PC-9 (cell line): ENCODE results near the gene EVI5. TPM values are rescaled to one million over a fixed set of nuclear protein-coding genes. Genes with fewer than 3 reads are reported as not detected.

Experiments used
- BruUV-seq: library from RNA; stranded (reverse); fragments of 400-500 nt; replicated peaks from 2 replicates; lab custom pipeline; 2021; lab: Mats Ljungman, UMichigan
- CTCF ChIA-PET: fragments of 300-600 bp; sonication (Branson Sonifier 250); formaldehyde crosslinking; loops from one replicate; lab custom pipeline; 2022; ENCODE audit warnings: antibody characterized with exemption; lab: Charles Lee
- POLR2A ChIA-PET: fragments of 300-600 bp; sonication (Branson Sonifier 250); formaldehyde crosslinking; loops from one replicate; lab custom pipeline; 2022; ENCODE audit warnings: antibody characterized with exemption; ENCODE audit not compliant: unreplicated experiment; lab: Charles Lee
- DNase-seq, 2 experiments: peaks; one replicate each; pipeline versions ENCODE4 v3.0.0 to v3.0.0-alpha.2; 2015 to 2022; ENCODE audit warnings: mixed read lengths in 1 of 2
- H2AFZ ChIP-seq: fragments of 200-600 bp; sonication (generic); 2 replicates; pipeline ENCODE4 v1.8.1; 2017; ENCODE audit warnings: antibody characterized with exemption
- H3F3A ChIP-seq: fragments of 200-600 bp; sonication (generic); 2 replicates; pipeline ENCODE4 v1.8.1; 2017; ENCODE audit warnings: antibody characterized with exemption, mild to moderate bottlenecking, low read depth; ENCODE audit not compliant: insufficient read depth
- H3K27ac ChIP-seq: fragments of 200-600 bp; sonication (generic); 2 replicates; pipeline ENCODE4 v1.6.1; 2016; ENCODE audit warnings: mixed run types
- H3K27me3 ChIP-seq: fragments of 200-600 bp; sonication (generic); 2 replicates; pipeline ENCODE4 v1.6.1; 2016; ENCODE audit warnings: low read depth, mixed run types; ENCODE audit not compliant: insufficient read depth
- H3K36me3 ChIP-seq: fragments of 200-600 bp; sonication (generic); 2 replicates; pipeline ENCODE4 v1.6.1; 2016; ENCODE audit warnings: low read depth, mixed run types
- H3K4me1 ChIP-seq: fragments of 200-600 bp; sonication (generic); replicated peaks from 2 replicates; pipeline ENCODE4 v1.6.1; 2016; ENCODE audit warnings: mixed run types; ENCODE audit not compliant: insufficient read depth
- H3K4me2 ChIP-seq: fragments of 200-600 bp; sonication (generic); 2 replicates; pipeline ENCODE4 v1.6.1; 2017; ENCODE audit warnings: mixed run types
- H3K4me3 ChIP-seq: fragments of 200-600 bp; sonication (generic); 2 replicates; pipeline ENCODE4 v1.6.1; 2016; ENCODE audit warnings: mixed run types
- H3K79me2 ChIP-seq: fragments of 200-600 bp; sonication (generic); 2 replicates; pipeline ENCODE4 v1.6.1; 2017; ENCODE audit warnings: low read depth, mixed run types
- H3K9me2 ChIP-seq: fragments of 200-600 bp; sonication (generic); 2 replicates; pipeline ENCODE4 v1.8.1; 2017; ENCODE audit warnings: mild to moderate bottlenecking; ENCODE audit not compliant: insufficient read depth
- H3K9me3 ChIP-seq: fragments of 200-600 bp; sonication (generic); 2 replicates; pipeline ENCODE4 v1.8.1; 2016; ENCODE audit warnings: low read depth; ENCODE audit not compliant: insufficient read depth
- H4K20me1 ChIP-seq: fragments of 200-600 bp; sonication (generic); 2 replicates; pipeline ENCODE4 v1.8.1; 2017; ENCODE audit not compliant: insufficient read depth
- EZH2 ChIP-seq: fragments of 200-600 bp; sonication (generic); IDR thresholded peaks from 2 replicates; pipeline ENCODE4 v1.8.0; 2017; ENCODE audit warnings: antibody characterized with exemption, low read depth
- intact Hi-C: fragments of 100-400 bp; cut with micrococcal nuclease; formaldehyde crosslinking; loops from one replicate; pipeline ENCODE4 v1.10.0; 2022; ENCODE audit not compliant: unreplicated experiment
- total RNA-seq: library from RNA; stranded (reverse); gene quantifications from 2 replicates; pipeline ENCODE4 v1.2.3, GENCODE V29; 2021
- TF ChIP-seq, protein P1 (sequence below): fragments of 200-600 bp; sonication (generic); conservative IDR thresholded peaks from 2 replicates; pipeline ENCODE4 v1.6.1; 2017; ENCODE audit warnings: mixed run types, antibody characterized with exemption, mild to moderate bottlenecking, moderate library complexity

Gene EVI5
- total RNA-seq, 1 experiment from 2014 or later, result 32.0 TPM

- Histone ChIP-seq H3F3A (no peaks in the 10 kb centered on the region), H4K20me1 (no peaks in the 10 kb centered on the region), H3K27ac (no peak overlapping the region), H3K4me2 (no peak overlapping the region), H3K36me3 (no peaks in the 10 kb centered on the region), H3K27me3 (no peaks in the 10 kb centered on the region), H3K4me3 (no peak overlapping the region), H3K79me2 (no peaks in the 10 kb centered on the region), H3K4me1 (no peaks in the 10 kb centered on the region), H3K9me3 (no peaks in the 10 kb centered on the region), H3K9me2 (no peaks in the 10 kb centered on the region), H2AFZ (no peak overlapping the region)
- intact Hi-C loops, result no loop called here
- POLR2A ChIA-PET, result no interaction called here
- TF ChIP-seq EZH2, result no peak
- DNase-seq, result no peak
- CTCF ChIA-PET, result interaction anchor here (0.7 kb wide), 1 partner anchor 23 kb away, joined by 3 read pairs; no protein-coding TSS in a partner anchor
- BruUV-seq, result no TSS peak
Measured at GRCh38 chr1:92493139-92493538, 291.8 kb downstream of the EVI5 start.

DNA sequence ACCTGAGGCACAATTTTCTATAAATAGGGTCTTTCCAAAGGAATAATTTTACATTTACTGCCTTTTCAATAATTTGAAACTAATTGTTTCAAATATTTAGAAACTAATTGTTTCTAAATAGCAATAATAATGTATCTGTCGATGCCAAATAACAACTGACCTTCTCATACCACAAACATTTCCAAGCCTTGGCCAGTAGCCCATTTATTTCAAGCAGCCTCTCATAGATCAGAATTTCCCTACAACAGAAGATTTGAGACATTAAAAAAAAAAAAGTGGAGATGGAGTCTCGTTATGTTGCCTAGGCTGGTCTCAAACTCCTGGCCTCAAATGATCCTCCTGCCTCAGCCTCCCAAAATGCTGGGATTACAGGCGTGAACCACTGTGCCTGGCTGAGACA lies 296.1 kb downstream of the EVI5 start:
- Histone ChIP-seq H3K9me2 (no peaks in the 10 kb centered on the region), H4K20me1 (no peaks in the 10 kb centered on the region), H3K79me2 (no peaks in the 10 kb centered on the region), H3K27ac (no peak overlapping the region), H3K9me3 (no peaks in the 10 kb centered on the region), H3F3A (no peaks in the 10 kb centered on the region), H3K4me3 (no peak overlapping the region), H2AFZ (no peak overlapping the region), H3K27me3 (peaks cover 24% of the 10 kb centered on the region; the same call in 1 of the 2 replicates), H3K36me3 (no peaks in the 10 kb centered on the region), H3K4me2 (no peak overlapping the region), H3K4me1 (peaks cover 18% of the 10 kb centered on the region; the same call in 1 of the 2 replicates)
- TF ChIP-seq, protein P1, sequence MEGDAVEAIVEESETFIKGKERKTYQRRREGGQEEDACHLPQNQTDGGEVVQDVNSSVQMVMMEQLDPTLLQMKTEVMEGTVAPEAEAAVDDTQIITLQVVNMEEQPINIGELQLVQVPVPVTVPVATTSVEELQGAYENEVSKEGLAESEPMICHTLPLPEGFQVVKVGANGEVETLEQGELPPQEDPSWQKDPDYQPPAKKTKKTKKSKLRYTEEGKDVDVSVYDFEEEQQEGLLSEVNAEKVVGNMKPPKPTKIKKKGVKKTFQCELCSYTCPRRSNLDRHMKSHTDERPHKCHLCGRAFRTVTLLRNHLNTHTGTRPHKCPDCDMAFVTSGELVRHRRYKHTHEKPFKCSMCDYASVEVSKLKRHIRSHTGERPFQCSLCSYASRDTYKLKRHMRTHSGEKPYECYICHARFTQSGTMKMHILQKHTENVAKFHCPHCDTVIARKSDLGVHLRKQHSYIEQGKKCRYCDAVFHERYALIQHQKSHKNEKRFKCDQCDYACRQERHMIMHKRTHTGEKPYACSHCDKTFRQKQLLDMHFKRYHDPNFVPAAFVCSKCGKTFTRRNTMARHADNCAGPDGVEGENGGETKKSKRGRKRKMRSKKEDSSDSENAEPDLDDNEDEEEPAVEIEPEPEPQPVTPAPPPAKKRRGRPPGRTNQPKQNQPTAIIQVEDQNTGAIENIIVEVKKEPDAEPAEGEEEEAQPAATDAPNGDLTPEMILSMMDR, result no peak
- TF ChIP-seq EZH2, result no peak
- intact Hi-C loops, result no loop called here
- CTCF ChIA-PET, result no interaction called here
- POLR2A ChIA-PET, result interaction anchor here (0.9 kb wide), 1 partner anchor 629 kb away, joined by 3 read pairs; no protein-coding TSS in a partner anchor
- no TSS peak for BruUV-seq
- no peak for DNase-seq

DNA sequence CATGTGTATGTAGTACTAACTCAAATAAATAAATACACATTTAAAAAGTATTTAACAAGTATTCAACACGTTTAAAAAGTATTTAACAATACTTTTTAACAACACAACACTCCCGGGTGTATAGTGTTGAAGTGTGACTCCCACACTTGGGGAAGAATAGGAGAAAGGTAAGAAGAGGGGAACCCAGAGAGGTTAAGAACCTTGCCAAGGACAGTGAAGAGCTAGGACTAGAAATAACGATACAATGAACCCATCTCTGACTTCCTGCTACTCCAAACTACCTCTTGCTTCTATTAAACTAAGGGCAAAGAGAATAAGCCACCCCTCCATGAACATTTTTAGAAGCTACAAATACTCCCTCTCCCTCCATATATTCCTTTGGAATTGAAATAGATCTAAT lies 296.5 kb downstream of the EVI5 start:
- H3K4me1 ChIP-seq, result peaks cover 18% of the 10 kb centered on the region; the same call in 1 of the 2 replicates
- H3K36me3 ChIP-seq, result no peaks in the 10 kb centered on the region
- POLR2A ChIA-PET, result interaction anchor here (0.9 kb wide), 1 partner anchor 628 kb away, joined by 3 read pairs; no protein-coding TSS in a partner anchor
- no peak overlapping the region for H2AFZ ChIP-seq
- CTCF ChIA-PET, result no interaction called here
- H3K4me2 ChIP-seq, result no peak overlapping the region
- no peaks in the 10 kb centered on the region for H3K9me3 ChIP-seq
- intact Hi-C loops, result no loop called here
- H3K27me3 ChIP-seq, result peaks cover 28% of the 10 kb centered on the region; the same call in 1 of the 2 replicates
- H3K27ac ChIP-seq, result no peak overlapping the region
- H3K9me2 ChIP-seq, result no peaks in the 10 kb centered on the region
- BruUV-seq, result no TSS peak
- H3F3A ChIP-seq, result no peaks in the 10 kb centered on the region
- H3K4me3 ChIP-seq, result no peak overlapping the region
- TF ChIP-seq, protein P1, result no peak
- TF ChIP-seq EZH2, result no peak
- H4K20me1 ChIP-seq, result no peaks in the 10 kb centered on the region
- no peaks in the 10 kb centered on the region for H3K79me2 ChIP-seq
- DNase-seq, result no peak
